WERI-Rb-1 (cell line): Measurements from ENCODE around the gene THRB.

Experiments
- DNase-seq: peaks from one replicate; pipeline ENCODE4 v3.0.0-alpha.2; 2020
- H3K27ac ChIP-seq: fragments of 250-450 bp; sonication (Bioruptor Pico); 2 replicates; pipeline ENCODE4 v1.5.1; 2020; ENCODE audit warnings: mild to moderate bottlenecking, moderate library complexity
- H3K27me3 ChIP-seq: fragments of 250-450 bp; sonication (Bioruptor Pico); 2 replicates; pipeline ENCODE4 v1.5.1; 2021; ENCODE audit warnings: mild to moderate bottlenecking, low read depth, moderate library complexity; ENCODE audit not compliant: insufficient read depth, severe bottlenecking
- H3K36me3 ChIP-seq: fragments of 250-450 bp; sonication (Bioruptor Pico); 2 replicates; pipeline ENCODE4 v1.5.1; 2020; ENCODE audit warnings: mild to moderate bottlenecking, moderate library complexity
- H3K4me3 ChIP-seq: 2 replicates; pipeline ENCODE4 v1.5.1; 2011; ENCODE audit warnings: low read depth, mild to moderate bottlenecking, control low read depth, low read length
- H3K9me3 ChIP-seq: fragments of 250-450 bp; sonication (Bioruptor Pico); 2 replicates; pipeline ENCODE4 v1.5.1; 2021; ENCODE audit warnings: mild to moderate bottlenecking, moderate library complexity; ENCODE audit not compliant: severe bottlenecking
- TF ChIP-seq, protein P1 (sequence below): IDR thresholded peaks from 2 replicates; pipeline ENCODE4 v1.5.1; 2011; ENCODE audit warnings: low read depth, mild to moderate bottlenecking, control low read depth, inconsistent platforms, low read length

Gene THRB

DNA sequence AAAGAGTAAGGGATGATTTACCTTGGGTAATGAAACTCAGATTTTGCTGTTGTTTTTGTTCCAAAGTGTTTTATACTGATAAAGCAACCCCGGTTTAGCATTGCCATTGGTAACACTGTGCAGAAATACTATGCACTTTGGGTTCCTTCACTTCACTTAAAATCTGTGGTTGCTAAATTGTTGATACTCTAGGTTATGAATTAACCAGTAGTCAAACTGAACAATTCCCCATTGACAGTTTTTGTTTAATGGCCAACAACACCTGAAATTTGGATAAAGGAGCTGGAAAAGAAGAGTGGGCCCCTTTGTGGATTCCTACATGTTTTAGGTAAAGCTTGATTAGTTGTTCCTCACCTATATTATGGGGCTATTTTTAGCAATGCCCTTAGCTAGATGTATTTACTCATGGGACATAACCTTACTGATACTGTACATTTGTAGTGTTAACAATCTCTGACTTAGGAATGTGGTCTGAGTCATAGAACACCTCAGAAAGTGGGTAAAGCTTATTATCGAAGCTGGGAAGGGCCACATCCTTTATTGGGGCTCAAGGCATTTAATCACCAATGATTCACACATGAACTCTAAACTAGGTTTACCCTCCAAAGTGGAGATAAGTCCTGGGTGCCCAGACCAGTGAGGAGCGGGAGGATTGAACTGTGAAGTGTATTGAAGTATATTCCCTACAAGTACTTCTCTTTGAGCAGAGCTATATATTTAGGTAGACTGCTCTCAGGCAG lies 29.5 kb upstream of the THRB start:
- Histone ChIP-seq H3K27me3 (no peaks in the 10 kb centered on the region), H3K36me3 (no peaks in the 10 kb centered on the region), H3K27ac (no peak overlapping the region), H3K9me3 (no peaks in the 10 kb centered on the region), H3K4me3 (no peak overlapping the region)
- TF ChIP-seq, protein P1, sequence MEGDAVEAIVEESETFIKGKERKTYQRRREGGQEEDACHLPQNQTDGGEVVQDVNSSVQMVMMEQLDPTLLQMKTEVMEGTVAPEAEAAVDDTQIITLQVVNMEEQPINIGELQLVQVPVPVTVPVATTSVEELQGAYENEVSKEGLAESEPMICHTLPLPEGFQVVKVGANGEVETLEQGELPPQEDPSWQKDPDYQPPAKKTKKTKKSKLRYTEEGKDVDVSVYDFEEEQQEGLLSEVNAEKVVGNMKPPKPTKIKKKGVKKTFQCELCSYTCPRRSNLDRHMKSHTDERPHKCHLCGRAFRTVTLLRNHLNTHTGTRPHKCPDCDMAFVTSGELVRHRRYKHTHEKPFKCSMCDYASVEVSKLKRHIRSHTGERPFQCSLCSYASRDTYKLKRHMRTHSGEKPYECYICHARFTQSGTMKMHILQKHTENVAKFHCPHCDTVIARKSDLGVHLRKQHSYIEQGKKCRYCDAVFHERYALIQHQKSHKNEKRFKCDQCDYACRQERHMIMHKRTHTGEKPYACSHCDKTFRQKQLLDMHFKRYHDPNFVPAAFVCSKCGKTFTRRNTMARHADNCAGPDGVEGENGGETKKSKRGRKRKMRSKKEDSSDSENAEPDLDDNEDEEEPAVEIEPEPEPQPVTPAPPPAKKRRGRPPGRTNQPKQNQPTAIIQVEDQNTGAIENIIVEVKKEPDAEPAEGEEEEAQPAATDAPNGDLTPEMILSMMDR, result no peak
- DNase-seq, result no peak

DNA sequence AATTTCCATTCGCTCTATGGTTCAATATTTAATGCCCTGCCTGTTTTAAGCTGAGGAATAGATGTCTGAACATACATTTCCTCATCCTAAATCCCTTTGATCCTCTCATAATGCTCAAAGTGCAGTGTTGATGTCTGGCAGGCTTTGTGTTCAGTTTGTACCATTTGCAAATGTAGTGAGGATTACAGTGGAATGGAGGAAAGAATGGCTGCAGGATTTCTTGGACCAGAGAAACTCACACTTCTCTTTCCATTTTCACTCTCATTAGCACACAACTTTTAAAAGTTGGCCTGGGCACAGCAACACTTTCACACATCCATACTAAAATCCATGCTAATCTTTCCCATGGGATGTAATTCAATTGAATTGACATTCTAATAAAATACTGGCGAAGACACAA lies 28.6 kb upstream of the THRB start:
- TF ChIP-seq, protein P1, result no peak
- no peak overlapping the region for H3K4me3 ChIP-seq

DNA sequence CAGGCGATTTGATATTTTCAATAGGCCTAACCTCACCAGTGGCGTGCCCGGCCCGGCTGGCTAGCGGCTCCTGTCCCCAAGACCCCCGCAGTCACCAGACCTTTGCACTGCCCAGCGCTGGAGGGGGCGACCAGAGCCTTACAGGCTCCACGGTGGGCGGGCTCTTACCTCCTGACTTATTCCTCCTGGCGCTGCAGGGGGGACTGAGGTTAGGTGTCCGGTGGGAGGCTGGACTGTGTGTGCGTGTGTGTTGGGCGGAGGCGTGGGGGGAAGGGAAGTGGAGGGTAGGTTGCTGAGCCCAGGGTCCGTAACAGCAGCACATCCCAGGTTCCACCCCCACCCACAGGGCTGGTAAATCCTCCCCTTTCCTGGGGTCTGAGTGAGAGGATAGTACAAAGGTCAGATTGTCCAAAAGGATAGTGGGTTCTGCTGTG lies 27.5 kb upstream of the THRB start:
- Histone ChIP-seq H3K27ac (peak overlapping the region; percentile 62), H3K9me3 (no peaks in the 10 kb centered on the region), H3K27me3 (no peaks in the 10 kb centered on the region), H3K4me3 (peak overlapping the region; percentile 78), H3K36me3 (no peaks in the 10 kb centered on the region)
- DNase-seq, result peak; percentile 63
- TF ChIP-seq, protein P1, result no peak

More for the DNA sequence above, 28.6 kb upstream of the THRB start:
- Histone ChIP-seq H3K9me3 (no peaks in the 10 kb centered on the region), H3K36me3 (no peaks in the 10 kb centered on the region), H3K27me3 (no peaks in the 10 kb centered on the region), H3K27ac (no peak overlapping the region)
- peak; percentile 17 for DNase-seq

DNA sequence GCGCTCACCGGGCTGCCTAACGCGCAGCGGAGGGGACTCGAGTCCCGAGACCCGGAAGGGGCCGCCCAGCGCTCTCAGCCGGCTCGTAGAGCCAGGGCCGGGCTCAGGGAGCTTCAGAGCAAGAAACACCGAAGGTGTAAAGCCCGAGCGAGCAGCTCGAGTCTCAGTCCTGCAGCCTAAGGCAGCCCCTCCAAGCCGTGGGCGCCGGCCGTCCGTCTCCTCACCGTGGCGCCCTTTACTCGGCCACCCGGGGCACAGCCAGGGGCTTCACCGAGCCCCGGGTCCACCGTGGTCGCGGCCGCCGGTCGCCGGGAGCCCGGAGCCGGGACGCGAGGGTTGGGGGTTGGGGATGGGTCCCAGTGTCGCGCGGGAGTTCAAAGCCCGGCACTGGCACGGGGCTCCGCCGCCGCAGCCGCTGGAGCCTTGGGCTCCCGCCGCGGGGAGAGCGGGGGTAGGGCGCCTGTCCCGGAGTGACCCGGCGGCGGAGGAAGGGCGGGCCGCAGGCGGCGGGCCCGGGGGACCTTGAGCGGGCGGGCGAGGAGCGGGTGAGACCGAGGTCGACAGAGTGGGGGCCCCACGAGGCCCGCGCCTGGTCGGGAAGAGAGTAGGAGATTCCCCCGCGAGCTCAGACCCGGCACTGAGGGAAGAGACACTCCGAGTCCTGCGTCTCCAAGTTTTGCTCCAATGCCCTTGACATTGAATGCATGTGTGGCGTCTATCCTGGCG lies 26.9 kb upstream of the THRB start:
- TF ChIP-seq, protein P1, result no peak
- Histone ChIP-seq H3K9me3 (no peaks in the 10 kb centered on the region), H3K27ac (peak overlapping the region; percentile 62), H3K36me3 (no peaks in the 10 kb centered on the region), H3K27me3 (no peaks in the 10 kb centered on the region), H3K4me3 (peak overlapping the region; percentile 78)
- DNase-seq, result peak; percentile 58

DNA sequence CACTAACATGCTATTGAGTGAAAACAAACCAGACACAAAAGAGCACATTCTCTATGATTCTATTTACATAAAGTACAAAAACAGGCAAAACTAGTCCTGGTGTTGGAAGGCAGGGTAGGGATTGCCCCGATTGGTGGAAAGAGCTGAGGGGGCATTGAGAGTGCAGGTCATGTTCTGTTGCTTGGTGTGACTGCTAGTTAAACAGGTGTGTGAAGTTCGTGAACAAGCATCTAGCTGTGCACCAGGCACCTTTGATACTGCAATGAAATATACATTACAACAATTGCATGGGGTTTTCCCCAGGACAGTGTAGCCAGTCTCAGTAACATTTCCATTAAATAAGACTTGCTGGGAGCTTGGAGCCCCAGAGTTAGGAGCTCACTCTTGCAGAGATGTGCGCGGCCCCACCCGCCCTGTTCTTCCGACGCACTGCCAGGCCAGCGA lies 26.3 kb upstream of the THRB start:
- Histone ChIP-seq H3K9me3 (no peaks in the 10 kb centered on the region), H3K27ac (peak overlapping the region; percentile 62), H3K27me3 (no peaks in the 10 kb centered on the region), H3K36me3 (no peaks in the 10 kb centered on the region), H3K4me3 (peak overlapping the region; percentile 78)
- no peak for DNase-seq
- TF ChIP-seq, protein P1, result no peak
